GM15510 (cell line): ENCODE data around the gene SEC23A.

Experiments used
- POLR2A ChIP-seq: IDR thresholded peaks from 3 replicates; pipeline ENCODE4 v1.6.1; 2011; ENCODE audit warnings: borderline replicate concordance; ENCODE audit not compliant: insufficient read length; ENCODE audit errors: extremely low read depth

SEC23A gene

DNA sequence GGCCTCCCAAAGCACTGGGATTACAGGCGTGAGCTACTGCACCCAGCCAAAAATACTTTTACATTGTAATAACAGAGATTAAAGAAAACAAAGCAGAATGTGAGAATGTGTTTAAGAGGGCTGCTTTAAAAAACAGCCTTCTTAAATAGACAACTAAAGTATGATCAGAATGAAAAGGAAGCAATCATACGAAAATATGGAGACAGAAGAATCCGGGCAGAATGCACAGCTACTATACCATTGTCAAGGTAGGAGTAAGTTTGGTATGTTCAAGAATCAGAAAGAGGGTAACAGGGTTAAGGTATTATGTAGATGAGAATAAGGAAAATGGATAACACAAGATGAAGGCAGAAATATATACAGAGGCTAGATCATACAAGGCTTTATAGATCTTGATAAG, 8.5 kb downstream of the SEC23A start:
- no peak for TF ChIP-seq POLR2A

DNA sequence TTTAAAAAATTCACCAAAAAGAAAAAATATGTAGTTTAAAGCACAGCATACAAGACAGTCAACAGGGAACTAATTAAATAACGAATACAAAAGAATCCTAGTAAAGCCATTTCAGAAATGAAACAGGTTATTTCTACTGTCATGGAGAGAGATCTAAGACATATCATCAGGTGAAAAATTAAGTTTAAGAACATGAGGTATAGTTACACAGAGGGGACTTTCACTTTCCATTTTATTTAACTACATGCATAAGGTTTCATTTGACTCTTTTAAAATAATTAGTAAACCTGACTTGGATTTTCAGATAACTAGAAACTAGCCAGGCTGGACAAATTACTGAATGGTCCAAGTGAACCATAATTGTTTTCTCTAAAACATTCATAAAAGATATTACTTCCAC, 11.3 kb downstream of the SEC23A start:
- TF ChIP-seq POLR2A, result no peak

DNA sequence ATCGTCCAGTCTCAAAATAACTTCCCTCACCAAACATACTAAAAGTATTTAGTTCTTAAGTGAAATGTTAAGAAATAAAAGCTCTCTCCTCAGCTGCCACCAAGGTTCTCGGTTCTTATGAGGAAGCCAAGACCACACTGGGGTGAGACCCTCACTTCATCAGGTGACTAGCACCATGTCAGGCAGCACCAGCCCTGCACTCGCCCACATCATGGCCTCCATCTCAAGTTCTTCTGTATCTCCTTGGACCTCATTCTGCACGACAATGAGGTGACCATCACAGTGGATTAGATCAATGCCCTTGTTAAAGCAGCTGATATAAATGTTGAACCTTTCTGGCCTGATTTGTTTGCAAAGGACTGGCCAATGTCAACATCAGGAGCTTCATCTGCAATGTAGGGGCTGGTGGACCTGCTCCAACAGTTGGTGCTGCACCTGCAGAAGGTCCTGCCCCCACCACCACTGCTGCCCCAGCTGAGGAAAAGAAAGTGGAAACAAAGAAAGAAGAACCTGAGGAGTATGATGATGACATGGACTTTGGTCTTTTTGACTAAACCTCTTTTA, 12.4 kb downstream of the SEC23A start:
- no peak for TF ChIP-seq POLR2A

DNA sequence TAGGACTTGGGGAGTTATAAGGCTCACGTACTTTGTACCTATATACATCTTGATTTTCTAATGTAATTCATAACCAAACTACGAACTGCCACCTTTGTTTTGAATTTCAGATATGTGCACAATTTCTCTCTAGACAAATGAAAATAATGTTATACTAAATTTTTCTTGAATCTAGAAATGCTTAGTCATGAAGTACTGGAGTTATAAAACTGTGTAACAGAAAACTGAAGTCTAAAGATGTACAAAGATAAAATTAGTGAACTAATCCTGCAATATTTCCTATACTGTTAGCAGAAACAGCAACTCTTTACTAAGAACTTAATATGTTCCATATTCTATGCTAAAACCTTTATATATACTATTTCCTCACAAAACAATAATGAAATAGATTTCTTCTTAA, 15.5 kb downstream of the SEC23A start:
- TF ChIP-seq POLR2A, result no peak

DNA sequence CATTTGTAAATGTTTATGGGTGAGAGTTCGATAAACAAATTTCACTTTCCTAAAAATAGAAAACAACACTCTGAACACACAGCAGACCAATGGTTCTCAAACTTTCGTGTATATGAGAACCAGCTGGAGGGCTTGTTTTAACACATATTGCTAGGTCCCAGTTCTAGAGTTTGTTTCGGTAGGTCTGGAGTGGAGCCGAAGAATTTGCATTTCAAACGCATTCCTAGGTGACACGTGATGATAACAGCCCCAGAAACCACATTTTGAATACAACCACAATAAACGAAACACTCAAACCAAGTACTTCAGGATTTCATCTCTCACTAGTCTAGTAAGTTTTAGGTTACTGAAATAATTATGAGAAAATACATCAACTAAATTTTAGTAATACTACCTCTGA, 17.1 kb downstream of the SEC23A start:
- no peak for TF ChIP-seq POLR2A

DNA sequence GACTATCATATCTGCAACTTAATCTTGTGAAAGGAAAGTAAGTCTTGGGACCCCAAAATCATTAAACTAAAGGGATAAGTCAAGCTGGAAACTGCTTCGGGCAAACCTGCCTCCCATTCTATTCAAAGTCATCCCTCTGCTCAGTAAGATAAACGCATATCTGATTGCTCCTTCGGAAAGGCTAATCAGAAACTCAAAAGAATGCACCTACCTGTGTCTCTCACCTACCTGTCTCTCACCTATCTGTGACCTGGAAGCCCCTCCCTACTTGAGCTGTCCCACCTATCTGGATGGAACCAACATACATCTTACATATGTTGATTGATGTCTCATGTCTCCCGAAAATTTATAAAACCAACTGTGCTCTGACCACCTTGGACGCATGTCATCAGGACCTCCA, 19.9 kb downstream of the SEC23A start:
- TF ChIP-seq POLR2A, result no peak

DNA sequence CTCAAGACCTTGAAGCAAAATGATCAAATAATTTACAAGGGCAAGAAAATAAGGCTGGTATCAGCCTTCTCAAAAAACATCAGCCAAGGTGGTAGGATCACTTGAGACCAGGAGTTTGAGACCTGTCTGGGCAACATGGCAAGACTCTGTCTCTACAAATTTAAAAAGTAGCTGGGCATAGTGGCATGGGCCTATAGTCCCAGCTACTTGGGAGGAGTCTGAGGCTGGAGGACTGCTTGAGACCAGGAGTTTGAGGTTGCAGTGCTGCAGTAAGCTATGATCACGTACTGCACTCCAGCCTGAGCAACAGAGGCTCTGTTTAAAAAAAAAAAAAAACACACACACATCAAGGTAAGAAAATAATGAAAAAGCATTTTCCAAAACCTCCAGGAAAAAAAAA, 22.1 kb downstream of the SEC23A start:
- no peak for TF ChIP-seq POLR2A

DNA sequence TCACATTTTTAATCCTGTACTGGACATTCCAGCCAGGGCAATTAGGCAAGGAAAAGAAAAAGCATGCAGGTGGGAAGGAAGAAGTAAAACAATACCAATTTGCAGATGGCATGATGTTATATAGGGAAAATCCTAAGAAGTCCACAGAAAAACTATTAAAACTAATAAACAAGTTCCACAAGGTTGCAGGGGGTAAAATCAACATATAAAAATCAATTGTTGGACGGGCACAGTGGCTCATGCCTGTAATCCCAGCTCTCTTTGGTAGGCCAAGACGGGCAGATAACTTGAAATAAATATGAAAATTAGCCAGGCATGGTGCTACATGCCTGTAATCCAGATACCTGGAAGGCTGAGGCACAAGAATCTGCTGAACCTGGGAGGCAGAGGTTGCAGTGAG, 31.9 kb downstream of the SEC23A start:
- no peak for TF ChIP-seq POLR2A

DNA sequence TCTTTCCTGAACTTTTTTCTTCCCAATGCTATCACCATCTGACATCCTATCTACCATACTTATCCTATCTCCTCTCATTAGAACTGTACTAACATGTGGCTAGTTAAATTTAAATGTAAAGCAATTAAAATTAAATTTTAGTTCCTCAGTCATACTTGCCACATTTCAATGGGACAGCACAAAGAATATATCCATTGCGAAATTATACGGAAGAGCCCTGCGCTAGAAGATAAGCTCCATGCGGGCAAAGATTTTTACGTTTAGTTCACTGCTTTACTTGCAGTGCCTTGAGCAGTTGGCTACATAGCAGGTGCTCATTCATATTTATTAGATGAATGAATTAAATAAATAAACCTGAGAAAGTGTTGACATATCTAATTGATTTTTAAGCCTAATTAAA, 33.1 kb downstream of the SEC23A start:
- no peak for TF ChIP-seq POLR2A

DNA sequence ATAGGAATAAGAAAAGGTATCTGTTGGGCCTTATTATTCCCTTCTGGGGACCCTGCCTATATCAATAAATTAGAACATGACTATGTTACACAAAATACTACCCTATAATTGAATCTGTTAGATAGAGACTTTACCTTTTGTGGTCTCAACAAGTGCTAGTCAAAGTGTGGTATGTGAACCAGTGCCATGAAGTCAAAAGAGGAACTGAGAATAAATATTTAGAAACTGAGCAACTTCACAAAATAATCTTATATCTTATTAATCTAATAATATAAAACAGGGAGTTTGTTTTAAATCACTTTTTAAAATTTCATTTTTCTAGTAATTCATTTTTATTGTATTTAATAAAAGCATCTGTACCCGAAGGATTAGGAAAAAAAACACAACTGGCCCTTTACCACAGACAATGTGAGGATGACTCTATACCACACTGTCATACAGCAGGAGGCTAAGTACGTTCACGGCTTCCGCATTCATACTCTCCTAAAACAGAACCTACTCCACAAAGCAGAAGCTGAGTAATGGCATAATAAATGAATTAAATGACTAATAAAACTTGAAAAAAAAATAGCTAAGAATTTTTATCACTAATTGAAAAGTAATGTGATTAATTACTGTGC, 42.1 kb downstream of the SEC23A start:
- no peak for TF ChIP-seq POLR2A

DNA sequence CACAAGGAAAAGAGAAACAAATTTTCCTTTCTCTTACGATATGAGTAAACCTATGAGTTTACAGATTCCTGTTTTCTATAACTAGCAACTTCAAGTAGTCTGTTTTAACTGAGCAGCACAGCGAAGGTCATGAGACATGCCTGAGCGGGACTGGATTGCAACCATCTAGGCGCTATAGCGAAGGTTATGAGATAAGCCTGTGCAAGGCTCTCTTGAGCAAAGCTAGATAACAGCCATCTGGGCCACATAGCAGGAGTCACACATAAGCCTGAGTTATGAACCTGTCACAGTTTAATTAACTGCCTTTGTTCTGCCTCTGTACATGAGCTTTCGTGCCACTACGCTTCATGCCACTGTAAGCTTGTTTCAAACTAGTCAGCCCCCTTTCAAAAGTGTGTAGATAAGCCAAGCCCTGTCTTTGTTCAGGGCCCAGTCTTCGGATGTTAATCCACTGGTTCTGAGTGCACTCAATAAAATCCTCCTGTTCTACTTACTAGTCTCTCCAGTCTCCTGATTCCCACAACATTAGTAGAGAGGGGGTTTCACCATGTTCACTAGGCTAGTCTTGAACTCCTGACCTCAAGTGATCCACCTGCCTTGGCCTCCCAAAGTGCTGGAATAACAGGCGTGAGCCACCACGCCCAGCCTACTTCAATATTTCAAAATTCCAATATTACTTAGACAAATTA, 47.1 kb downstream of the SEC23A start:
- TF ChIP-seq POLR2A, result no peak

DNA sequence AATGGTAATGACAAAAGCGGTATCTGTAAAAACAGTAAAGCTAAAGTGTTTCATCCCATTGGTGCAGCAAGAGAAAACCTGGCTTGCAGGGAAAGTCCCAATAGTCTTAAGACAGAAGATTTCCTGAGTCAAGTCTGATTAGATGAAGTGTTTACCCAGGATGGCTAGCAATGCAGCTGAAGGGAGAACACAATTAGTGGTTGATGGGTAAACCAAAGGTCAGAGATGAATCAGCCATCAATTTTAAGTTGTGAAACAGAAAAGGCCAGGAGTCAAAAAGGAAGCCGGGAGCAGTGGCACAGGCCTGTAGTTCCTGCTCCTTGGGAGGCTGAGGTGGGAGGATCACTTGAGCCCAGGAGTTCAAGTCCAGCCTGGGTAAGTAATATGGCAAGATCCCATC, 52.6 kb downstream of the SEC23A start:
- TF ChIP-seq POLR2A, result no peak

DNA sequence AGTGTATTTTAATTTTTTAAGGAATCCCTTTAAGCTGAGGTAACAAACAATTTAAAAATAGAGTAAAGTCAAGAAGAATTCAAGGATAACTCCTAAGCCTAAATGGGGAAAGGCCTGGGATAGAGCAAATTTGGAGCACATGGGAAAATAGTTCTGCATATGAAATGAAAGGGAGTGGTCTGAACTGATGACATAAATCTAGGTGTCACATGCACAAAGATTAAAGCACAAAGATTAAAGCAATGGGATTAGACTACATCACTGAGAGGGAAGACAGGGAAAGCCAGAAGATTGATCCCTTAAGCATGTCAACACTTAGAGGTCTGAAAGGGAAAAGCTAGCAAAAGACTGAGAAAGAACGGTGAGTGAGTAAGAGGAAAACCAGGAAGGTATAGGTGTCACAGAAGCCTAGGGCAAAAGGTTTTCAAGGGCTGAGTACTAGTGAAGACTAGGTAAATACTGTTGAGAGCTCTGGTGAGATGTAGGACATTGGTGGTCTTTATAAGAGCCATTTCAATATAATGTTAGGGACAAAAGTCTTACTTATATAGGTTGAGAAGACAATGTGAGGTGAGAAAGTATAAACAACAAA, 59.6 kb downstream of the SEC23A start:
- no peak for TF ChIP-seq POLR2A

DNA sequence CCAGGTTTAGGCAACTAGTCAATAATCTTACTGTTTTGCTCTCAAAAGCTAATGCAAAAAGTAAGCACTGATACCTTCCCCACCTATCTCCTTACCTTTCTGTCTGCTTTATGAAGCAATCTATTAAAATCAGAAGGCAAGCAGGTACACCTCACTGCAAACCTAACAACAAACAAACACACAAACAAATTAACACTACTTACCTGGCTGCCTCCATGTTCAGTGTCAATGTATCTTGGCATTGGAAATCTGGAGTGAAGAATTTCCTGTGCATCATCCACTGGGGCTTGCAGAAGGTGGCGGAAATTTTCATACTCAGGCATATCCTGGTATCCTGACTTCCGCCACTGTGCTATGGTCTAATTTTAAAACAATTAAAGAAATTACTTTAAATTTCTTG, 62.5 kb downstream of the SEC23A start:
- no peak for TF ChIP-seq POLR2A

DNA sequence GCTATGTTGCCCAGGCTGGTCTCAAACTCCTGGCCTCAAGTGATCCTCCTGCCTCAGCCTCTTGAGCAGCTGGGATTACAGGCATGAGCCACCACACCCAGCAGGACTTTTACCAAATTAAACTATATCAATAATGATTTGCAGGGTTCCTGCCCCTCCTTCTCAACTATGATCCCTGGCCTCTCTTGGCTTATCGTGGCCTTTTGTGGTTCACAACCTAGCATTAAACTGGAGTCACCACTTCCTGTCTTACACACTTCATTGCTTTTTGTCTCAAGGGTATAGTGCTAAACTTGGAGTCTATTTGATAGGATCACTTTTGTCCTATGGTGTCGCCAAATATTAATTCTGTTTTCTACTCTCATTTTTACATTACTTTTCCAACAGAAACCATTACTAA, 64.5 kb downstream of the SEC23A start:
- TF ChIP-seq POLR2A, result no peak

DNA sequence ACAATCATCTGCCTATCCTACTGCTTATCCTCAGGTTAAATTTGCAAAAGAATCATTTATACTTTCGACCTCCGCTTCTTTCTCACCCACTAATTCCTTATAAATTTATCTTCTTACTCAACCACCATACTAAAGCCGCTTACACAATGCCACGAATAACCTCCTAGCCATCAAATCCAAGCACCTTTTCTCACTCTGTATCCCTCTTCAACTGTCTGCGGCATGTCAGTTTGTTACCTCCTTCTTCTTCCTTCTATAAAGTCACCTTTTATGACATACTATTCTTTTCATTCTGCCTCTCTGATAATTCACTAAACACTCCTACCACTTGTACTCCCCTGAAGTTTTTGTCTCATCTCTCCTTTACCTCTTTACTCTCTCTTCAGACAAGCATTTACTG, 66.3 kb downstream of the SEC23A start:
- TF ChIP-seq POLR2A, result no peak
